Gastrocnemius medialis (tissue), 4 donors: ENCODE data around the gene HOXC11.

Source experiments
- CTCF ChIP-seq, 5 experiments: fragments of 450-650 bp in 3 of 5; fragments of 200-600 bp in 2 of 5; sonication (generic) in 2 of 5; IDR thresholded peaks in 4 of 5; conservative IDR thresholded peaks in 1 of 5; 1 replicate in 4 of 5; 2 replicates in 1 of 5; pipeline ENCODE4 v1.5.1; 2016 to 2019; ENCODE audit warnings: antibody characterized with exemption in 5 of 5, mild to moderate bottlenecking in 3 of 5, moderate library complexity in 3 of 5
- POLR2A ChIP-seq, 2 donors: fragments of 450-650 bp; IDR thresholded peaks; one replicate each; pipeline ENCODE4 v1.6.1; 2017; ENCODE audit warnings: antibody characterized with exemption in 2 of 2, mild to moderate bottlenecking in 2 of 2, moderate library complexity in 2 of 2

DNA sequence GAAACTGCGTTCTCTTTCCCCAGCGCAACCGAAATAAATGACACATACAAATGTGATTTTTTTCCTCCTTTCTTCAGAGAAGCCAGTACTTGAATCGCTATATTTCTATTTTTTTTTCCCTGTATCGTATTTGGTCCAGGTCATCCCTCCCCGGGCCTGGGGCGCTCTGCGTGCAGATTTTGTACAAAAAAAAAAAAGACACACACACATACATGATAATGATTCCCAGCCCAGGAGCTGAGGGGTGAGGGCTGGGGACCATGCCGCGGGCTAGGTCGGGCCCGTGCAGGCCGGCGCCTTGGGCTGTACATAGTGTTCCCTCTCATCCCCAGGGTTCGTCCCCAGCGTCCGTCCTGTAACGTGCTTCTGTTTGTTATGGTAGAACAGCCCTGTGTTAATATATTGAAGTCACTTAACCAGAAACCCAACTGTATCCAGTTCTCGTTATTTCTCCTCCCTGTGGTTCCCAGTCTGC is 30.0 kb downstream of the HOXC11 start:
- TF ChIP-seq CTCF (IDR thresholded peaks at IDR 0.05 in 4 of 5, conservative IDR thresholded peaks at IDR 0.05 in 1 of 5), result no peak
- TF ChIP-seq POLR2A (IDR thresholded peaks at IDR 0.05), result no peak
